Measurements from ENCODE around the gene ACTN1. TPM values are rescaled to one million over a fixed set of nuclear protein-coding genes. Genes with fewer than 3 reads are reported as not detected.

ACTN1 gene
- polyA plus RNA-seq, 1 experiment: 641 TPM

DNA sequence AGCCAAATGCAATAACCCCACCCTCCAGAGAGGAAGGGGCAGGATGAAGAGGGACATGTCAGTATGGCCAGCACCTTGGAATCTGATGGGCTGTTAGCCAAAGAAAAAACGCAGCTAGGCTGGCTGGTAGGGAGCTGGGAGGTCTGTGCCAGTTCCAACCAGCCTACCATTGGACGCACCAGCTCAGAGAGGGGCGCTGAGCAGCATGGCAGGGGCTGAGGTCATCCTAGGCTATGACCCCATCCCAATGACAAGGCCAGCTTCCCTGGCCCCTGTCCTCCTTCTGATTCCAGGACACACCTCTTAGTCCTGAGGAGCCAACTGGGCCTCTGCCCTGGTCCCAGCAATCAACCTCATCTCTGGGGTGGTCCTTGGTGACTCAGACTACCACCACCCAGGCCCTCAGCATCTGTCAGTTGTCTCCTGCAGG, 12.2 kb downstream of the ACTN1 start:
- POLR2A ChIA-PET: interaction anchor here (0.6 to 1.4 kb wide), 4 partner anchors 8 to 113 kb away, joined by 3 to 4 read pairs (median 4); no protein-coding TSS in a partner anchor
- peak overlapping the region; percentile 52 for H3K27ac ChIP-seq (ENCODE audit: low read depth, low read length)

DNA sequence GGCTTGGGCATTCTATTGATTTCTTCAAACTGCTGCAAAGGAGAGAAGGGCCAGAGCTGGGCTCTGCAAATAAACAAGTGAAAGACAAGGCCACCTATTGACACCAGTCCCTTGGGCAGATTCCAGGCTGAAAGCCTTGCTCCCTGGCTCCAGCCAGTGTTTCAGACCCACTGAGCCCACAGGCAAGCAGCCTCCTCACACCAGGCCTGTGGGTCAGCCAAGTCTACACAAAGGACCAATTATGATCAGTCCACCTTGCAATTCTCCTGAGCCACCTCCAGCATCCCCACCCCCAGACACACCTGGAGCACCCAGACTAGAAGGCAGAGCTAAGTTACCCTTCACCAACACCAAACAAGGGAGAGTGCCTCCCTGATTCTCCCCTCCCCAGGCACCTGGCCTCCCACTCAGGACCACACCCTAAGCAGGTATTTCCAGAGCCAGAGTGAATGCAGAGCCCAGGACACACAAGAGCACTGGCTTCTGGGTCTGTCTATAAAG, 13.8 kb downstream of the ACTN1 start:
- no peak for DNase-seq (ENCODE audit: low read depth, low spot score)
- peak overlapping the region; percentile 21 for H3K27ac ChIP-seq (ENCODE audit: low read depth, low read length)
- ChIA-PET POLR2A (interaction anchor here (0.8 to 1.6 kb wide), 2 partner anchors 12 to 14 kb away, joined by 3 to 11 read pairs; no protein-coding TSS in a partner anchor), CTCF (interaction anchor here (0.5 to 1.2 kb wide), 2 partner anchors 142 to 151 kb away, joined by 3 read pairs; no protein-coding TSS in a partner anchor)
- H3K4me3 ChIP-seq (ENCODE audit: low read depth, low read length): no peak overlapping the region
- H3K9me3 ChIP-seq (ENCODE audit: control insufficient read depth, insufficient read depth, low read length): no peaks in the 10 kb centered on the region; the same call in 1 of the 2 replicates
- no peaks in the 10 kb centered on the region for H3K27me3 ChIP-seq (ENCODE audit: control insufficient read depth, insufficient read depth, low read length)
- TF ChIP-seq, protein P1, sequence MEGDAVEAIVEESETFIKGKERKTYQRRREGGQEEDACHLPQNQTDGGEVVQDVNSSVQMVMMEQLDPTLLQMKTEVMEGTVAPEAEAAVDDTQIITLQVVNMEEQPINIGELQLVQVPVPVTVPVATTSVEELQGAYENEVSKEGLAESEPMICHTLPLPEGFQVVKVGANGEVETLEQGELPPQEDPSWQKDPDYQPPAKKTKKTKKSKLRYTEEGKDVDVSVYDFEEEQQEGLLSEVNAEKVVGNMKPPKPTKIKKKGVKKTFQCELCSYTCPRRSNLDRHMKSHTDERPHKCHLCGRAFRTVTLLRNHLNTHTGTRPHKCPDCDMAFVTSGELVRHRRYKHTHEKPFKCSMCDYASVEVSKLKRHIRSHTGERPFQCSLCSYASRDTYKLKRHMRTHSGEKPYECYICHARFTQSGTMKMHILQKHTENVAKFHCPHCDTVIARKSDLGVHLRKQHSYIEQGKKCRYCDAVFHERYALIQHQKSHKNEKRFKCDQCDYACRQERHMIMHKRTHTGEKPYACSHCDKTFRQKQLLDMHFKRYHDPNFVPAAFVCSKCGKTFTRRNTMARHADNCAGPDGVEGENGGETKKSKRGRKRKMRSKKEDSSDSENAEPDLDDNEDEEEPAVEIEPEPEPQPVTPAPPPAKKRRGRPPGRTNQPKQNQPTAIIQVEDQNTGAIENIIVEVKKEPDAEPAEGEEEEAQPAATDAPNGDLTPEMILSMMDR (IDR thresholded peaks at IDR 0.05; ENCODE audit: low read depth, low read length): no peak

More for the DNA sequence above, 12.2 kb downstream of the ACTN1 start:
- DNase-seq (ENCODE audit: low read depth, low spot score): no peak
- no peaks in the 10 kb centered on the region for H3K27me3 ChIP-seq (ENCODE audit: control insufficient read depth, insufficient read depth, low read length)
- no peak overlapping the region for H3K4me3 ChIP-seq (ENCODE audit: low read depth, low read length)
- H3K9me3 ChIP-seq (ENCODE audit: control insufficient read depth, insufficient read depth, low read length): no peaks in the 10 kb centered on the region; the same call in 1 of the 2 replicates
- TF ChIP-seq, protein P1 (IDR thresholded peaks at IDR 0.05; ENCODE audit: low read depth, low read length): no peak
- CTCF ChIA-PET: interaction anchor here (0.7 kb wide), 1 partner anchor 141 kb away, joined by 3 read pairs; no protein-coding TSS in a partner anchor

DNA sequence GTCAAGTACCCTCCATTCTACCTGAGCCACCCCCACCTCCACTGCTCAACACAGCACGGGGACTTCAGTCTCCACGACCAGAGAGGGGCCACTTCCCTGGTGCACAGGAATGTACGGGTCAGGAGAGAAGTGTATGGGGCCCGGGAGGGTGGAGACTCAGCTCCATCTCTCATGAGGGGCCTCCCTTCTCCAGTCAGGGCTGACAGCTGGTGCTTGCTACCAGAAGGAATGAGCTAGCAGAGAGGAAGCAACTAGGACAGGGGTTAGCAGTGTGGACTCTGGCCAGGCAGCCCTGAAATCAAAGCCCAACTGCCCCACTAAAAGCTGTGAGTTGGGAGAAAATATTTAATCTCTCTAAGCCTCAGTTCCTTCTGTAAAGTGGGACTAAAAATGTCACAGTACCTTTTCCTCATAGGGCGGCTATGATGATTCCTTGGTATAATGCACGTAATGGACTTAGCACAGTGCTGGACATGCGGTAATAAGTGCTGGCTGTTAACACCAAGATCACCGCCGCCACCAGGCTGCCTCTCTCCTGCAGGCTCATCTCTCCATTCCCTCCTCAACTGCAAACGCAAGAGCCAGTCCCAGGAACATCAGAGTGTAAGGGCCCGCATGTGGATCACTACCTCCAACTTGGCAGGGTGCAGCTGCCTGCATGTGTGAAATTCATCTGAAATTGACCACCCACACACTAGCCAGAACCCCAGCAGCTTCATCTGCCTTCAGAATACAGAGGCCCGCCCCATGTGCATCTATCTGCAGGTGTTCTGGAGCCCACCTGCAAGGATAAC, 14.6 kb downstream of the ACTN1 start:
- H3K27ac ChIP-seq (ENCODE audit: low read depth, low read length): peak overlapping the region; percentile 62
- POLR2A ChIA-PET: interaction anchor here (0.5 to 1.6 kb wide), 2 partner anchors 13 to 17 kb away, joined by 3 to 11 read pairs; no protein-coding TSS in a partner anchor
- H3K4me3 ChIP-seq (ENCODE audit: low read depth, low read length): peak overlapping the region; percentile 7; the same call in 1 of the 2 replicates
- DNase-seq (ENCODE audit: low read depth, low spot score): no peak
- TF ChIP-seq, protein P1 (IDR thresholded peaks at IDR 0.05; ENCODE audit: low read depth, low read length): no peak
- CTCF ChIA-PET: interaction anchor here (0.9 kb wide), 2 partner anchors 53 to 143 kb away, joined by 5 read pairs; no protein-coding TSS in a partner anchor
- no peaks in the 10 kb centered on the region for H3K27me3 ChIP-seq (ENCODE audit: control insufficient read depth, insufficient read depth, low read length)
- H3K9me3 ChIP-seq (ENCODE audit: control insufficient read depth, insufficient read depth, low read length): no peaks in the 10 kb centered on the region; the same call in 1 of the 2 replicates

DNA sequence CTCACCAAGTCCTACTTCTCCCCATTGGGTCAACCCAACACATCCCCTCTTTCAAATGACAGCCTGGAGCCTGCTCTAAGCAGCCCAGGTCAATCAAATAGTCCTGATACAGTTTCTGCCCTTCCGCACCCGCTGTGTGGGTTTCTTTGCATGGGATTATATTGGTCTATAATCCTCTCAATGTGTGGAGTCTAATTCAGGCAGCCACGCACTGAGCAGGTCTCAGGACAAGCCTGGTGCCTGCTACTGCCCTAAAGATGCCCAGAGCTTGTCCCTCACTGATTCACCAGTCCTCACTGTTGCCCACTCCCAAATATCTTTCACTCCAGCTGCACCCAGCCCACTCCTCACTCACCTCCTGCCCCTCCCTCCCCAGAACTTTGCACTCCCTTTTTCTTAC, 16.4 kb downstream of the ACTN1 start:
- TF ChIP-seq, protein P1 (IDR thresholded peaks at IDR 0.05; ENCODE audit: low read depth, low read length): no peak
- H3K27me3 ChIP-seq (ENCODE audit: control insufficient read depth, insufficient read depth, low read length): no peaks in the 10 kb centered on the region
- CTCF ChIA-PET: no interaction called here
- DNase-seq (ENCODE audit: low read depth, low spot score): no peak
- no peaks in the 10 kb centered on the region for H3K9me3 ChIP-seq (ENCODE audit: control insufficient read depth, insufficient read depth, low read length)
- peak overlapping the region; percentile 68 for H3K27ac ChIP-seq (ENCODE audit: low read depth, low read length)
- H3K4me3 ChIP-seq (ENCODE audit: low read depth, low read length): no peak overlapping the region
- POLR2A ChIA-PET: interaction anchor here (1.2 kb wide), 2 partner anchors 10 to 15 kb away, joined by 4 to 5 read pairs; no protein-coding TSS in a partner anchor

Measured in AG04450 (cell line).